ENCODE data around the gene NOX3.
A peak's percentile ranks its signal among the peaks of the same experiment; 100 is the strongest.

The NOX3 gene

DNA sequence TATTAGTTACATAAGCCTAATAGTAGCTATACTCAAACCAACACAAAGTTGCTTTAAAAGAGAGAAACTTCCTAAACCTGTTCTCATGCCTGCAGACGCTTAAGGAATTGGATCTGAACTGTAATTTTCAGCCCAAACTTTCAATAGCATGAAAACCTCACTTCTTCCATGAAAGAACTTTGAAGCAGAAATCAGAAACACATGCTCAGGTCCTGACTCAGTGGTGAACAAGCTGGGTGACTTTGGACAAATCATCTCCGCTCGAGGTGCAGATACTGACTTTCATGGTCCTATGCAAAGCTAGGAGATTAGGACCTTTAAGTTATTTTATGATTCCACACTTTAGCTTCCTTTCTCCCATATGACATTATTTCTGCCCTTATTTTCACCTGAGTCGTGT is 36.5 kb downstream of the NOX3 start:
- TF ChIP-seq, protein P1, sequence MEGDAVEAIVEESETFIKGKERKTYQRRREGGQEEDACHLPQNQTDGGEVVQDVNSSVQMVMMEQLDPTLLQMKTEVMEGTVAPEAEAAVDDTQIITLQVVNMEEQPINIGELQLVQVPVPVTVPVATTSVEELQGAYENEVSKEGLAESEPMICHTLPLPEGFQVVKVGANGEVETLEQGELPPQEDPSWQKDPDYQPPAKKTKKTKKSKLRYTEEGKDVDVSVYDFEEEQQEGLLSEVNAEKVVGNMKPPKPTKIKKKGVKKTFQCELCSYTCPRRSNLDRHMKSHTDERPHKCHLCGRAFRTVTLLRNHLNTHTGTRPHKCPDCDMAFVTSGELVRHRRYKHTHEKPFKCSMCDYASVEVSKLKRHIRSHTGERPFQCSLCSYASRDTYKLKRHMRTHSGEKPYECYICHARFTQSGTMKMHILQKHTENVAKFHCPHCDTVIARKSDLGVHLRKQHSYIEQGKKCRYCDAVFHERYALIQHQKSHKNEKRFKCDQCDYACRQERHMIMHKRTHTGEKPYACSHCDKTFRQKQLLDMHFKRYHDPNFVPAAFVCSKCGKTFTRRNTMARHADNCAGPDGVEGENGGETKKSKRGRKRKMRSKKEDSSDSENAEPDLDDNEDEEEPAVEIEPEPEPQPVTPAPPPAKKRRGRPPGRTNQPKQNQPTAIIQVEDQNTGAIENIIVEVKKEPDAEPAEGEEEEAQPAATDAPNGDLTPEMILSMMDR (conservative IDR thresholded peaks at IDR 0.05; ENCODE audit: low read depth, low read length) = no peak
- no peak for DNase-seq (ENCODE audit: low read depth)
- no peak overlapping the region for H3K4me3 ChIP-seq (ENCODE audit: low read length)

DNA sequence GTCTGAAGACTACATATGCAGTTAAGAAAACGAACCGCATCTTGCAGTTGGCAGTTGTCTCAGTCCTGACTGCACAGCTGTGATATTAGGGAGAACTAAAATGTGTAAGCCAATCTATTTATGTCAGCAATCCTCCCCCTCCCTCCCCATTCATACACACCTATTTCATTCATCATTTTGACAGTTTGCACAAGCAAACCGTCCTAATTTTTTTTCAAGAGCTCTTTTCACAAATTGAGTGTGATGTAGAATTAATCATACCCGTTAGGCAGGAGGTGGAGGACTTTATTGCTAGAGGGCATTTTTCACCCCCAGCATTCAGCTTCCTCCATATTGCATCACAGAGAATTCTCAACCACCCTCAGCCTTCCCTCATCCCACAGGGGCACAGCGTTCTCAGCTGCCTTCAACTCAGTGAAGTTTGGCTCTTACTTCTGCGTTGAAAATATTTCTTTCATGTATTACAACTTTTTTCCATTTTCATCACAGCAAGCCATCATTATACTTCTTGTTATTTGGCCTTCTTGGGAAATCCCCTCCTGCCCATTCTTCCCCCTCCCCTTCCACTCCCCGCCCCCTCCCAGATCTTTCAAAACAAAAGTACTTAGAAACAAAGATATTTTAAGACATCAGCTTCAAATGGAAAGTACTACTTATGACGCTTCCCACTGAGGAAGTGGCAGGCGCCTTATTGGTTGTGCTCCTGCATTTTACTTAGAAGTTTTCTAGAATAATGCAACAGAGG is 37.5 kb downstream of the NOX3 start:
- TF ChIP-seq, protein P1 (conservative IDR thresholded peaks at IDR 0.05; ENCODE audit: low read depth, low read length) = no peak
- no peak overlapping the region for H3K4me3 ChIP-seq (ENCODE audit: low read length)

DNA sequence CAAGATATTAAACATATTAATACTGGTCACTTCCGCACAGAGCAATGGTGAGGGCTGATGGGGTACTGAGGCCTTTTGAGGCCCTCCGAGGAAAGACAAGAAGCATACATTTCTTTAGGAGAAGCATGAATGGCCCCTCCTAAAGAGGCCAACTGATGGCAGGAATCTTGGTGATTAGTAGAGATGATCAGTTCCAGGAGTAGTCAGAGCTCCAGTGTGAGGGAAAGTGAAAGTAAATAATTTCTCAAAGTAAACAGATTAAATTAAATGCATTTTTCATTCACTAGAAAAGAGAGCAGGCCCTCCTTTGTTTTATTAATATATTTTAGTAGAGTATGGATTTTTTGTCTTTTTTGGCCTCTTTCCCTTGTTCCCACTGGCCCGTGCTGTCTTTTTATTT is 38.2 kb downstream of the NOX3 start:
- H3K4me3 ChIP-seq (ENCODE audit: low read length) = no peak overlapping the region
- no peak for DNase-seq (ENCODE audit: low read depth)
- TF ChIP-seq, protein P1 (conservative IDR thresholded peaks at IDR 0.05; ENCODE audit: low read depth, low read length) = no peak

More for the DNA sequence above, 37.5 kb downstream of the NOX3 start:
- DNase-seq (ENCODE audit: low read depth) = no peak

DNA sequence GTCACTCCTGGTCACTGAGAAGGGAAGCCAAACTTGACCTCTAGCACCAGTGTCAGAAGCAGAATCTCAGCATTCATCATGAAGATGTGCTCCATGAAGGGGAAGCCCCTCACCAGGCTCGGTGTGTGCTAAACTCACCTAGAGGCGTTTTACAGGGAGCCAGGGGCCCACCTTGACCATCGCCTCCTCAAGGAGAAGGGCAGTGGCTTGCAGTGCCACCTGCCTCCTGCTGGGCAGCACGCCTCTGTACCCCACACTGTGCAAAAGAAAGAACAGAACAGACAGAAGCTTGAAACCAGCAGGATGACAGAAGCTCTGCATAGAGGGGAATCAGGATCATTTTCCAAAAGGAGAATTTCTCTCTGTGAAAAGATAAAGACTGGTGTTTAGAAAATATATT is 39.7 kb downstream of the NOX3 start:
- DNase-seq (ENCODE audit: low read depth) = no peak
- H3K4me3 ChIP-seq (ENCODE audit: low read length) = no peak overlapping the region
- TF ChIP-seq, protein P1 (conservative IDR thresholded peaks at IDR 0.05; ENCODE audit: low read depth, low read length) = no peak

DNA sequence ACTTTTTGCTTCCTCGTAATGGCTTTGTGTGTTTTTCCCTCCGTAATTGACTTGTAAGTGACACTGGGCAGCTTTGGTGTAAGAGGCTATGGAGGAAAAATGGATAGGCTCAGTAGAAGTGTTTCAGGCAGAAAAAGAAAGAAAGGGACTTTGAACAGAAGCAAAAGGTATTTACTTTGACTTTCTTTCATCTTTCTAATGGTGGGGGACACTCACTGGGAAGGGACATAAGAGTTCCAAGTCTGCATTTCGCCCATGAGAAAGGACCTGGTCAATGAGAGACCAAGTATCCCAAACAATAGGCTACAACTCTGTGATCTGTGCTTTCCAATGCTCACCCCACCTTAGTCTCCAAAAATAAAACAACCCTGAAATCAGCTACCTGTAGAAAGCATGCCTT is 41.6 kb downstream of the NOX3 start:
- H3K4me3 ChIP-seq (ENCODE audit: low read length) = no peak overlapping the region
- TF ChIP-seq, protein P1 (conservative IDR thresholded peaks at IDR 0.05; ENCODE audit: low read depth, low read length) = no peak
- DNase-seq (ENCODE audit: low read depth) = no peak

DNA sequence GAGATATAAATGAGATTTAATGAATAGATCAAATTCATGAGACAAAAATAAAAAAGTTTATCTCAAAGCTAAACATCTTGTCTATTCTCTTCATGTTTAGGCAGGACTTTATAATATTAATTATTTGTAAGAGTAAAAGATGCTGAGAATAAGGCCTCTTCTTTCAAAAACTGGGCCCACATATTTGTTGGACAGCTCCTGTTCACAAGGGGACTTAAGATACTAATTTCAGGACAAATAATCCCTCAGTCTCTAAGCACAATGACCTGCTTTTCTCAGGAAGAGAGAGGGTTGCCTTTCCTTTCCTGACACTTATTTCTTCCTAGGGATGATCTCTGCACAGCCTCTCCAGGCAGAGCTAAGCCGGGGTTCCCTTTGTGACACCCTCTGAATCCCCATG is 43.3 kb downstream of the NOX3 start:
- peak; percentile 9 for DNase-seq (ENCODE audit: low read depth)

More for the DNA sequence above, 43.3 kb downstream of the NOX3 start:
- H3K4me3 ChIP-seq (ENCODE audit: low read length) = no peak overlapping the region
- TF ChIP-seq, protein P1 (conservative IDR thresholded peaks at IDR 0.05; ENCODE audit: low read depth, low read length) = no peak

Data from retinal pigment epithelial cell (primary cell).